Brain microvascular endothelial cell (primary cell): ENCODE data around the gene TMEM198.

ENCODE experiments used
- DNase-seq: peaks from one replicate; pipeline ENCODE4 v3.0.0-alpha.2; 2020
- H3K27ac ChIP-seq: fragments of 250-450 bp; sonication (Bioruptor Pico); 2 replicates; pipeline ENCODE4 v1.5.1; 2020; ENCODE audit warnings: mild to moderate bottlenecking, moderate library complexity
- H3K27me3 ChIP-seq: fragments of 250-450 bp; sonication (Bioruptor Pico); replicated peaks from 2 replicates; pipeline ENCODE4 v1.5.1; 2020; ENCODE audit warnings: mild to moderate bottlenecking
- H3K36me3 ChIP-seq: fragments of 250-450 bp; sonication (Bioruptor Pico); replicated peaks from 2 replicates; pipeline ENCODE4 v1.5.1; 2020; ENCODE audit warnings: mild to moderate bottlenecking
- H3K4me3 ChIP-seq: 2 replicates; pipeline ENCODE4 v1.5.1; 2011; ENCODE audit warnings: low read depth, mild to moderate bottlenecking, control low read depth, low read length, moderate library complexity
- CTCF ChIP-seq: IDR thresholded peaks from 2 replicates; pipeline ENCODE4 v1.5.1; 2011; ENCODE audit warnings: low read depth, mild to moderate bottlenecking, moderate library complexity, low read length, control low read depth, inconsistent platforms; ENCODE audit errors: missing control alignments
- in situ Hi-C: cut with HindIII; loops from 2 replicates; pipeline ENCODE4 v1.10.0; 2017; ENCODE audit warnings: low sequenced_read_pairs, low pct_ligation_motif_present

The TMEM198 gene

GRCh38 chr2:219567791-219568361, 24.0 kb downstream of the TMEM198 start:
- in situ Hi-C loops = no loop called here
- DNase-seq = no peak
- no peak for TF ChIP-seq CTCF
- no peaks in the 10 kb centered on the region for H3K36me3 ChIP-seq
- no peaks in the 10 kb centered on the region for H3K27me3 ChIP-seq
- H3K4me3 ChIP-seq = no peak overlapping the region
- no peak overlapping the region for H3K27ac ChIP-seq

- no peak for DNase-seq
- Histone ChIP-seq H3K4me3 (no peak overlapping the region), H3K36me3 (no peaks in the 10 kb centered on the region), H3K27ac (no peak overlapping the region), H3K27me3 (no peaks in the 10 kb centered on the region)
- TF ChIP-seq CTCF = no peak
- in situ Hi-C loops = no loop called here
Observed at GRCh38 chr2:219569041-219569440, 25.2 kb downstream of the TMEM198 start.

GRCh38 chr2:219569635-219570034, 25.8 kb downstream of the TMEM198 start:
- Histone ChIP-seq H3K36me3 (no peaks in the 10 kb centered on the region), H3K27me3 (no peaks in the 10 kb centered on the region), H3K4me3 (peak overlapping the region; percentile 66), H3K27ac (no peak overlapping the region)
- DNase-seq = no peak
- in situ Hi-C loops = no loop called here
- no peak for TF ChIP-seq CTCF

GRCh38 chr2:219570194-219570923, 26.5 kb downstream of the TMEM198 start:
- in situ Hi-C loops = no loop called here

GRCh38 chr2:219570924-219571310, 27.1 kb downstream of the TMEM198 start:
- H3K27ac ChIP-seq = no peak overlapping the region
- TF ChIP-seq CTCF = no peak
- H3K4me3 ChIP-seq = peak overlapping the region; percentile 66
- in situ Hi-C loops = no loop called here
- no peak for DNase-seq
- no peaks in the 10 kb centered on the region for H3K27me3 ChIP-seq
- no peaks in the 10 kb centered on the region for H3K36me3 ChIP-seq

More at GRCh38 chr2:219570194-219570923, 26.5 kb downstream of the TMEM198 start:
- H3K4me3 ChIP-seq = peak overlapping the region; percentile 66
- no peak for TF ChIP-seq CTCF
- no peak for DNase-seq
- H3K27me3 ChIP-seq = no peaks in the 10 kb centered on the region
- no peaks in the 10 kb centered on the region for H3K36me3 ChIP-seq
- H3K27ac ChIP-seq = no peak overlapping the region
